Astrocyte of the cerebellum (primary cell): ENCODE results near the gene BIRC6.
A peak's percentile ranks its signal among the peaks of the same experiment; 100 is the strongest.
"Not testable (repeated sequence)": the region's sequence is repeated elsewhere in the genome, so short reads cannot be mapped to it uniquely, and the experiment has no call there.

Experiments used
- DNase-seq: peaks from one replicate; pipeline ENCODE4 v3.0.0-alpha.2; 2011; ENCODE audit warnings: low read depth
- H3K4me3 ChIP-seq: 2 replicates; pipeline ENCODE4 v1.5.1; 2011; ENCODE audit warnings: mild to moderate bottlenecking, low read depth, low read length, moderate library complexity
- CTCF ChIP-seq: IDR thresholded peaks from 2 replicates; pipeline ENCODE4 v1.5.1; 2012; ENCODE audit warnings: low read length, low read depth, moderate library complexity, mild to moderate bottlenecking; ENCODE audit errors: missing control alignments
- in situ Hi-C: cut with HindIII; loops from 2 replicates; pipeline ENCODE4 v1.10.0; 2017; ENCODE audit warnings: low sequenced_read_pairs

Gene BIRC6

GRCh38 chr2:32356681-32357317 lies at the start of gene BIRC6:
TSS of gene BIRC6 (plus strand) at chr2:32357023. CDS start at chr2:32357162, 139 bp downstream.
- in situ Hi-C loops = no loop called here
- TF ChIP-seq CTCF = no peak
- peak within 1 kb of the TSS; percentile 95 for H3K4me3 ChIP-seq
- peak; percentile 81 for DNase-seq

GRCh38 chr2:32310577-32310976 lies 46.2 kb upstream of the BIRC6 start:
- in situ Hi-C loops = no loop called here
- TF ChIP-seq CTCF = no peak
- DNase-seq = no peak
- no peak overlapping the region for H3K4me3 ChIP-seq

GRCh38 chr2:32314886-32315285 lies 41.9 kb upstream of the BIRC6 start:
- in situ Hi-C loops = no loop called here
- no peak overlapping the region for H3K4me3 ChIP-seq
- no peak for TF ChIP-seq CTCF
- DNase-seq = no peak

GRCh38 chr2:32328679-32329078 lies 28.1 kb upstream of the BIRC6 start:
- H3K4me3 ChIP-seq, DNase-seq, in situ Hi-C loops: not testable (repeated sequence)

GRCh38 chr2:32329180-32329980 lies 27.4 kb upstream of the BIRC6 start:
- DNase-seq, H3K4me3 ChIP-seq, in situ Hi-C loops: not testable (repeated sequence)

- DNase-seq = no peak
- TF ChIP-seq CTCF = no peak
- in situ Hi-C loops = no loop called here
- H3K4me3 ChIP-seq = no peak overlapping the region
These were observed 26.7 kb upstream of the BIRC6 start for GRCh38 chr2:32330136-32330535.

GRCh38 chr2:32342801-32343200 lies 14.0 kb upstream of the BIRC6 start:
- in situ Hi-C loops = no loop called here
- no peak for DNase-seq
- no peak for TF ChIP-seq CTCF

GRCh38 chr2:32350797-32351196 lies 6.0 kb upstream of the BIRC6 start:
- H3K4me3 ChIP-seq, DNase-seq, in situ Hi-C loops: not testable (repeated sequence)

More at GRCh38 chr2:32342801-32343200, 14.0 kb upstream of the BIRC6 start:
- no peak overlapping the region for H3K4me3 ChIP-seq
